GM18511 (cell line): ENCODE results near the gene FUCA1.
"Not testable (repeated sequence)": the region's sequence is repeated elsewhere in the genome, so short reads cannot be mapped to it uniquely, and the experiment has no call there.

Experiments
- ATAC-seq: cut with Tn5 transposase; IDR thresholded peaks from one replicate; pipeline ENCODE4 v1.9.1; 2021; ENCODE audit warnings: mild to moderate bottlenecking, moderate library complexity; ENCODE audit not compliant: unreplicated experiment

The FUCA1 gene

GRCh38 chr1:23843644-23844043 is 24.4 kb downstream of the FUCA1 start:
- ATAC-seq = no peak

DNA sequence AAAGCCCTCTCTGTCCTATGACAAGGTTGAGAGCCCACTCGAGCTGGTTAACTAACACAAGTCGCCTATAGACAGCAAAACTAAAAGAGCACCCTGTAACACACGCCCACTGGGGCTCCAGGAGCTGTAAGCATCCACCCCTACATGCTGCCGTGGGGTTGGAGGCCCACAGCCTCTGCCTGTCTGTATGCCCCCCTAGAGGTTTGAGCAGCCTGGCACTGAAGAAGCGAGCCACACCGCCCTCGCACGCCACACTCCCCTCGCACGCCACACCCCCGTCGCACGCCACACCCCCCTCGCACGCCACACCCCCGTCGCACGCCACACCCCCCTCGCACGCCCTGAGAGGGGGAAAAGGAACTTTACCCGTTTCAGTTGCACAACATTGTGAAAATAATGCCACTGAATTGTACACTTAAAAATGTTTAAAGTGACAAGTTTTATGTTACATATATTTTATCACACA is 29.7 kb downstream of the FUCA1 start:
- ATAC-seq = no peak

DNA sequence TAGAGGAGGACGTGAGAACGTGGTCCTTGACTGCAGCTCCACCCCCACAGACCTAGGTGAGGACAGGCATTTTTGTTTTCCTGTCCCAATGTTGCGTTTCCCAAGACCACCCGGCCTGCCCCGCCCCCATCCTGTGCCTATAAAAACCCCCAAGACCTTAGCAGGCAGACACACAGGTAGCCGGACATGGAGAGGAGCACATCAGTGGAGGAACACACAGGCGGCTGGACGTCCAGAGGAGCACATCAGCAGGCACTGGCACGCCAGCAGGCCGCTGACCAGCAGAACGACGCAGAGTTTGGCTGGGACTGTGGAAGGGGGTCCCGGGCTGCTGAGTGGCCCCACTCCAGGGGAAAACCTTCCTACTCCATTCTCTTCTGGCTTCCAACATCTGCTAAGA is 30.2 kb downstream of the FUCA1 start:
- ATAC-seq = no peak

GRCh38 chr1:23836037-23836436 is 32.1 kb downstream of the FUCA1 start:
- ATAC-seq = no peak

- not testable (repeated sequence) for ATAC-seq
Observed at GRCh38 chr1:23834156-23834555, 33.9 kb downstream of the FUCA1 start.

DNA sequence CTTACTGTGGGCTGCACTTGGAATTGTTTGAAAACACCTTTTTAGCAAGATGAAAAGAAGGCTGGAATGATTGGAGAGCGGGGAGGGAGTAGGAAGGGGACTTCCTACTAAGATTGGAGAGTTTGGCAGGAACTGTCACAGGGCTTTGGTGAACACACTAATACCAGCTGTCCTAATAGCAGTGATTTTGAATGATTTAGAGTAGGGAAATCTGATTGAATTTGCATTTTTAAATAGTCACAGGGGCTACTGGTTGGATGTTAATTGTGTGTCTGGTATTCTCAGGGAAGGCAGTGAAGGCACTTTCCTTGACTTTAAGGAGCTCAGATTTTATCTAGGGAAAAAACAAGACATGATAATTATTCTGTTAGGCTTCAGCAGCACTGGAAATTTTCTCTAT is 40.4 kb downstream of the FUCA1 start:
- no peak for ATAC-seq

DNA sequence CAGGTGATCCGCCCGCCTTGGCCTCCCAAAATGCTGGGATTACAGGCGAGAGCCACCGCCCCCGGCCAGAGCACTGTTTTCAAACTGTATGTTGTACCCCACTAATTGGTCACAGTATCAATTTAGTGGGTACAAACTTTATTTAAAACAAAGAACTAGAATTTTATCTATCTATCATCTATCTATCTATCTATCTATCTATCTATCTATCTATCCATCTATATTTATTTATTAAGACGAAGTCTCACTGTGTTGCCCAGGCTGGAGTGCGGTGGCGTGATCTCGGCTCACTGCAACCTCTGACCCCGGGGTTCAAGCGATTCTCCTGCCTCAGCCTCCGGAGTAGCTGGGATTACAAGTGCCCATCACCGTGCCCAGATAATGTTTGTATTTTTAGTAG is 41.5 kb downstream of the FUCA1 start:
- ATAC-seq = not testable (repeated sequence)

DNA sequence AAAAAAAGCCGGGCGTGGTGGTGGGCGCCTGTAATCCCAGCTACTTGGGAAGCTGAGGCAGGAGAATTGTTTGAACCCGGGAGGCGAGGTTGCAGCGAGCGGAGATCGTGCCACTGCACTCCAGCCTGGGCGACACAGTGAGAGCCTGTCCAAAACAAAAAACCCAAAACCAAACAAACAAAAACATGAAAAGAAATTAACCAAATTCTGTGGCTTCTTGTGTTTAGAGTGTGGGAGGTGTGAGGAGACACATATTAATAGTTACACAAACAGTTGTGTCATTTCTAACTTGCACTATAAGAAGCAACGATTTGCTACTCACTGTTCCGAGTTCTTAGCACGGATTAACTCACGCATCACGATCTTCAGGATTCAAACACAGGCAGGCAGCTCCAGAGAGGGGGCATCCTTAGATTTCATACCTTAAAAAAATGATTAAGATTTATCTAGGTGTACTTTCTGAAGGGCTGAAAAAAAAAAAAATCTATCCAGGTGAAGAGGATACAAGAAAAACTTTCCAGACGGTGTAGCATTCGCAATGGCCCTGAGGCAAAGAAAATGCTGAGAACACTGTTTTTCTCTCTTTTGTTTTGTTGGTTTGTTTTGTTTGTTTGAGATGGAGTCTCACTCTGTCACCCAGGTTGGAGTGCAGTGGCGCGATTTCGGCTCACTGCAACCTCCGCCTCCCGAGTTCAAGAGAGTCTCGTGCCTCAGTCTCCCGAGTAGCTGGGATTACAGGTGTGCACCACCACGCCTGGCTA is 42.1 kb downstream of the FUCA1 start:
- ATAC-seq = peak; percentile 75

GRCh38 chr1:23825076-23825761 is 42.9 kb downstream of the FUCA1 start, which contains the start of gene HMGCL:
Gene HMGCL (minus strand): TSS chr1:23825429. CDS start chr1:23825415, 14 bp downstream.
- peak; percentile 85 for ATAC-seq

DNA sequence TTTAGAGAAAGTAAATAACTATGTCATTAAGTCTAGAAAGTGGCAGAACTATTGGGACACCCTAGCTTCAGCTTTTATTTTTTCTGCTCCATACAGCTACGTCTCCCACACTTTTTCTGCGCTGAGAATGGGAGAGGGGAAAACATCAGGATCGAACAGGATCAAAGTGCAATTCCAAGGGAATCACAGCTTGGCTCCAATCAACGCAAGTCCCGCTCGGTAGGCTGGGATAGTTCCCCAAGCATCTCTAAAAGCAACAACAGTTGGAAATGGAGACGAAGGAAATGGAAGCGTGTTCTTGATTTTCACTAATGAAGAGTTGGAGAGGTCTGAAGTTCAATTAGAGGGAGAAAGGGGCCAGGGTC is 43.4 kb downstream of the FUCA1 start:
- no peak for ATAC-seq

DNA sequence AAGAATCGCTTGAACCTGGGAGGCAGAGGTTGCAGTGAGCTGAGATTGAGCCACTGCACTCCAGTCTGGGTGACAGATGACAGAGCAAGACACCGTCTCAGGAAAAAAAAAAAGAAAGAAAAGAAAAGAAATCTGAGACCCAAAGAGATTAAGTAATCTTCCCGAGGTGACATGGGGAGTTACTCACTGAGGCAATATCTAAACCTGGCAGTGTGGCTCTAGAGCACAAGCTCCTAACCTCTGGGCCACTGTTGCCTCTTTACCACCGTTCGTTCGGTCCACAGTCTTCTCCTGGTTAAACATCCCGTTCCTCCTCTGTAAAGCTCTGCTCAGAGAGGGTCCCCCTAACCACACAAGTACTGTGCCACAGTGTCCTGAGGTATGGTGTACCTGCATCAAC is 44.3 kb downstream of the FUCA1 start:
- no peak for ATAC-seq

DNA sequence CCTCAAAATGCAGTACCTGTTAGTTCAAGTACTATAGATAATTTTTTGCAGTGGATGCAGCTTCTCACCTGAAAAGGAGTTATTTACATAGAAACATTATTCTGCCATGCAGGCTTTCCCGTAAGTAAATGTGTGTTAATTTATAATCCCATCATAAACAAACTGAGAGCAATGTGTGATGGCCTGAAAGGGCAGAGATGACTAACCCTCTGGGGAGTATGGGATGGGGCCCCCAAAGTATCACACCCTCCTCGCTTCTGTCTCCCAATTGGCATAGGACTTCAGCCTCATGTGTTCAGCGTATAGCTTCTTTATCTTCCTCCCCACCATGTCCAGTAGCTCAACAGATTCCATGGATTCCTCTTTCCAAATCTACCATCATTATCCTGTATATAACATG is 50.5 kb downstream of the FUCA1 start:
- no peak for ATAC-seq

GRCh38 chr1:23816906-23817305 is 51.2 kb downstream of the FUCA1 start:
- no peak for ATAC-seq

DNA sequence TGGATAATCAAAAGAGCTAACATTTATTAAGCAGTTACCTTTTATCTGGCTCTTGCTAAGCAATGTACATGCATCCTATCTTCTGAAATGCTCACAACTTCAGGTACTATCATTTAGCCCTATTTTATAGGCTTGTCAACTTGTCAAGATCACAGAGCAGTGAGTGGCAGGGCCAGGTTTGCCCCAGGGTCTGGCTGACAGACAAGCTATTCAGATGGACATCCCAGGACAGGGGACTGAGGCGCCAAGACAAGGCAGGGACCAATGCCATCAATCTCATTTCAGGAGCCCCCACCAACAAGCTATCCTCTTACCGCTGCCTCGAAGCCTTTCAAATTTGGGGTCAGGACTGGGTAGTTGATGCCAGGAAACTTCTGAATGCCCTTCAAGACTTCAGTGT is 51.7 kb downstream of the FUCA1 start:
- ATAC-seq = no peak

GRCh38 chr1:23814016-23814415 is 54.1 kb downstream of the FUCA1 start:
- no peak for ATAC-seq

GRCh38 chr1:23810818-23811540 is 57.1 kb downstream of the FUCA1 start:
- no peak for ATAC-seq

- peak; percentile 72 for ATAC-seq
Observed at GRCh38 chr1:23809751-23810171, 58.3 kb downstream of the FUCA1 start.

DNA sequence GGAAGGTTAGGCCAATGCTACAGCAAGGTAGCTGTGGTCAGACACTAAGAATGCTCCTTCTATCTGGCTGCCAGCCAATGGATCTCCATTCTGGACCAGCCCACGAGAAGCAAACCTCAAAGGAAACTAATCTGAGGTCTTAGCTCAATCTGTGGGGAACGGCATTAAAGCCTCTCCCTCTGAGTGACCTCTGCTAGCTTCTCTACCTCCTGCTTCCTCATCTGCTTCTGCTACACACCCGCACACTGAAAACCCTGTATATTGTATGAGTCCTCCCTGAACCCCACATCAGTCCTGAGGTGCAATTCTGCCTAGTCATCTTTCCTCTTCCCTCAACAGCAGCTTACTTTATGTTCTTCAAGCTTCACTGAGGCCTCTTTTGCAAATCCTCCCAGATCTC is 60.6 kb downstream of the FUCA1 start:
- ATAC-seq = no peak

DNA sequence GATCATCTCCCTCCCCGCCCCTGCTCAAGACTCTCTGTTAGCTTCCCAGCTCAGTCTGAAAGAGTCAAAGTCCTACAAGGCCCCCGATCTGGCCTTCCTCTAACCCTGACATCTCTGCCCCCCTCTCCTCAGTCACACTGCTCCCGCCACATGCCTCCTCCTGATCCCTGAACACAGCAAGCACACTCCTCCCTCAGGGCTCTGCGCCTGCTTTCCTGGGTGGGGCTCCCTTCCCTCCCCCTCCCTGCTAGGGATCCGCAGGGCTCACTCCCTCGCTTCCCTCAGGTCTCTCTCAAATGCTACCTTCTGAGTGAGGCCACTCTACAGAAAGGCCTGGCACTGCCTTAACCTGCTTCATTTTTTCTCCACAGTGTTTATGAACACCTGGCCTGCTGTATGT is 61.8 kb downstream of the FUCA1 start:
- no peak for ATAC-seq

GRCh38 chr1:23805025-23805424 is 63.1 kb downstream of the FUCA1 start:
- no peak for ATAC-seq

GRCh38 chr1:23804183-23804835 is 63.8 kb downstream of the FUCA1 start:
- ATAC-seq = no peak
